RWPE1 (cell line): ENCODE measurements around the gene PSMC3IP.

Experiments
- CTCF ChIA-PET: fragments of 350-600 bp; sonication (Branson Sonifier 250); formaldehyde crosslinking; extraction: SDS; loops from one replicate; lab custom pipeline; 2021; lab: Yijun Ruan, JAX
- POLR2A ChIA-PET: fragments of 400-600 bp; formaldehyde crosslinking; extraction: SDS; loops from one replicate; lab custom pipeline; 2020; ENCODE audit warnings: antibody characterized with exemption; ENCODE audit not compliant: low non-redundant PET; lab: Yijun Ruan, JAX
- DNase-seq: peaks from one replicate; pipeline ENCODE4 v3.0.0; 2012; ENCODE audit warnings: low spot score
- H3K27ac ChIP-seq: fragments of 450-650 bp; 2 replicates; pipeline ENCODE4 v1.5.1; 2017
- CTCF ChIP-seq: fragments of 450-650 bp; conservative IDR thresholded peaks from 2 replicates; pipeline ENCODE4 v1.5.1; 2017; ENCODE audit warnings: low read depth, mild to moderate bottlenecking

Gene PSMC3IP

GRCh38 chr17:42617956-42618431, 40.5 kb upstream of the PSMC3IP start:
- DNase-seq, result no peak
- TF ChIP-seq CTCF, result no peak
- peak overlapping the region; percentile 84 for H3K27ac ChIP-seq
- ChIA-PET POLR2A (interaction anchor here (1.8 kb wide), 1 partner anchor 9 kb away, joined by 9 read pairs; the partner anchor contains the start of genes RETREG3 and TUBG1), CTCF (interaction anchor here (0.6 to 2.2 kb wide), 11 partner anchors 9 to 855 kb away, joined by 3 to 18 read pairs (median 3); partner anchors contain the start of genes RETREG3, TUBG1 and TUBG2)

GRCh38 chr17:42613699-42614295, 36.3 kb upstream of the PSMC3IP start:
- ChIA-PET CTCF (no interaction called here), POLR2A (no interaction called here)
- TF ChIP-seq CTCF, result no peak
- no peak overlapping the region for H3K27ac ChIP-seq
- DNase-seq, result no peak

GRCh38 chr17:42612013-42612412, 34.5 kb upstream of the PSMC3IP start:
- peak overlapping the region; percentile 29; the same call in 1 of the 2 replicates for H3K27ac ChIP-seq
- CTCF ChIA-PET, result no interaction called here
- TF ChIP-seq CTCF, result no peak
- POLR2A ChIA-PET, result no interaction called here
- no peak for DNase-seq

GRCh38 chr17:42609814-42610801, 32.6 kb upstream of the PSMC3IP start:
- peak overlapping the region; percentile 93 for H3K27ac ChIP-seq
- peak; percentile 31 for DNase-seq
- ChIA-PET POLR2A (interaction anchor here (1.2 to 2.3 kb wide), 4 partner anchors 8 to 67 kb away, joined by 3 to 9 read pairs (median 4); partner anchors contain the start of gene PSMC3IP), CTCF (interaction anchor here (1.7 to 2.4 kb wide), 2 partner anchors 8 to 70 kb away, joined by 7 to 11 read pairs; no protein-coding TSS in a partner anchor)

GRCh38 chr17:42609182-42609813, 31.8 kb upstream of the PSMC3IP start, which contains the start of the genes RETREG3 and TUBG1:
RETREG3 (minus strand) TSS chr17:42609374; CDS start chr17:42609324, 50 bp downstream.
TUBG1 (plus strand) TSS chr17:42609683; CDS start chr17:42609738, 55 bp downstream.
- H3K27ac ChIP-seq, result peak within 1 kb of the TSS; percentile 93
- peak; percentile 99 for DNase-seq
- TF ChIP-seq CTCF, result no peak; the same call in 1 of the 2 replicates
- ChIA-PET CTCF (interaction anchor here (0.8 to 2.4 kb wide), 6 partner anchors 9 to 113 kb away, joined by 3 to 16 read pairs (median 6); no protein-coding TSS in a partner anchor), POLR2A (interaction anchor here (0.6 to 2.3 kb wide), 5 partner anchors 9 to 84 kb away, joined by 3 to 9 read pairs (median 3); partner anchors contain the start of gene PSMC3IP)
